IPS-18a (cell line): ENCODE measurements around the gene APOBEC3G.
"Not testable (repeated sequence)": the region's sequence is repeated elsewhere in the genome, so short reads cannot be mapped to it uniquely, and the experiment has no call there.

Experiments used
- H3K27ac ChIP-seq: one replicate; pipeline ENCODE4 v1.5.1; 2013; ENCODE audit warnings: low read length
- H3K27me3 ChIP-seq: one replicate; pipeline ENCODE4 v1.6.1; 2013; ENCODE audit warnings: mild to moderate bottlenecking, low read length; ENCODE audit not compliant: control insufficient read depth, insufficient read depth
- H3K36me3 ChIP-seq: one replicate; pipeline ENCODE4 v1.6.1; 2013; ENCODE audit warnings: low read depth, low read length; ENCODE audit not compliant: control insufficient read depth
- H3K4me1 ChIP-seq: one replicate; pipeline ENCODE4 v1.6.1; 2013; ENCODE audit warnings: low read depth, low read length; ENCODE audit not compliant: control insufficient read depth
- H3K4me3 ChIP-seq: one replicate; pipeline ENCODE4 v1.5.1; 2013; ENCODE audit warnings: low read length
- H3K9ac ChIP-seq: one replicate; pipeline ENCODE4 v1.6.1; 2013; ENCODE audit warnings: mild to moderate bottlenecking, low read length, moderate library complexity
- H3K9me3 ChIP-seq: one replicate; pipeline ENCODE4 v1.6.1; 2013; ENCODE audit warnings: low read depth, low read length; ENCODE audit not compliant: control insufficient read depth

The APOBEC3G gene

DNA sequence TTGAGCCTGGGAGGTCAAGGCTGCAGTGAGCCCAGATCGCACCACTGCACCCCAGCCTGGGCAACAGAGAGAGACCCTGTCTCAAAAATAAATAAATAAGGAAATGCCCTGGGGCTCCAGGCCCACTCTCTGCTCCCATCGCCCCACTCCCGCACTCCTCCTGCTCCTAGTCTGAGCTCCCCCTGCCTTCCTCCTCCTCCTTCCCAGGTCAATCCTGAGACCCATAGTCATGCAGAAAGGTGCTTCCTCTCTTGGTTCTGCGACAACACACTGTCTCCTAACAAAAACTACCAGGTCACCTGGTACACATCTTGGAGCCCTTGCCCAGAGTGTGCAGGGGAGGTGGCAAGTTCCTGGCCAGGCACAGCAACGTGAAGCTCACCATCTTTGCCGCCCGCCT lies 6.9 kb upstream of the APOBEC3G start:
- Histone ChIP-seq H3K9me3 (no peaks in the 10 kb centered on the region), H3K4me3 (no peak overlapping the region), H3K36me3 (no peaks in the 10 kb centered on the region), H3K9ac (no peak overlapping the region), H3K27ac (no peak overlapping the region), H3K4me1 (peaks cover 3% of the 10 kb centered on the region), H3K27me3 (no peaks in the 10 kb centered on the region)

DNA sequence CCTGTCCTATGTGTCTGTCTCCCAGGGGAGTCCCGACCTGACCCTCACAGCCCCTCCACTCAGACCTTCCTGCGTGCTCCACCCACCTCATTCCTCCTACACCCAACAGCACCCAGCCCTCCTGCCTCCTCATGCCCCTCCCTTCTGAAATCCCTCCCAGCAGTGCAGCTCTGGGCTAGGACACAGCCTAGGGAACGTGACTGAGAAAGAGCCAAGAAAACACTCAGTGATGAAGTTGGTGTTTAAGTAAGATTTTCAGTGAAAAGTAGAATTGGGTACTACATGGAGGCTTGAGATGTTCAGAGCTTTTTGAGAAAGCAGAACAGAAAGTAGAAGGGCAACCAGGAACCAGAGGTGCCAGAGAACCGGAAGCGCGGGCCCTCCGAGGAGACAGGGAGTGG lies 4.5 kb upstream of the APOBEC3G start:
- H3K9me3 ChIP-seq, H3K36me3 ChIP-seq, H3K4me1 ChIP-seq, H3K27ac ChIP-seq, H3K4me3 ChIP-seq, H3K27me3 ChIP-seq, H3K9ac ChIP-seq: not testable (repeated sequence)

DNA sequence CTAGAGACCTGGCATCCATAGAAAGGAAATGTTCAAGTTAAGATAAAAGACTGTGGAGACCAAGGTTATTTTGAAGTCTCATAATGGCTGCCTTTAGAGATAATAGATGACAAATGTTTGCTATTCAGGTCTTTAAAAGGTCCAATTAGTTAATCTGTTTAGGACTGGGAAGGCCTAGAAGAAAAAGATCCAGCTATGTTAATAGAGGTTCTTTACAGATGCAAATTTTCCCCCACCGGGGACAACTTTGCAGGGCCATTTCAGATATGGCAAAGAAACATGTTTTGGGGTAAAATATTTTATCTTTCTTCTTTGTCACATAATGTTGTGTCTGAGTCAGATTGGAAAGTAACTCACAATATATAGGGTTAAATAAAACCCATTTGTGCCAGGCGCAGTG lies 3.1 kb upstream of the APOBEC3G start:
- Histone ChIP-seq H3K27ac (no peak overlapping the region), H3K9me3 (no peaks in the 10 kb centered on the region), H3K4me1 (peaks cover 3% of the 10 kb centered on the region), H3K4me3 (no peak overlapping the region), H3K36me3 (no peaks in the 10 kb centered on the region), H3K27me3 (no peaks in the 10 kb centered on the region), H3K9ac (no peak overlapping the region)

DNA sequence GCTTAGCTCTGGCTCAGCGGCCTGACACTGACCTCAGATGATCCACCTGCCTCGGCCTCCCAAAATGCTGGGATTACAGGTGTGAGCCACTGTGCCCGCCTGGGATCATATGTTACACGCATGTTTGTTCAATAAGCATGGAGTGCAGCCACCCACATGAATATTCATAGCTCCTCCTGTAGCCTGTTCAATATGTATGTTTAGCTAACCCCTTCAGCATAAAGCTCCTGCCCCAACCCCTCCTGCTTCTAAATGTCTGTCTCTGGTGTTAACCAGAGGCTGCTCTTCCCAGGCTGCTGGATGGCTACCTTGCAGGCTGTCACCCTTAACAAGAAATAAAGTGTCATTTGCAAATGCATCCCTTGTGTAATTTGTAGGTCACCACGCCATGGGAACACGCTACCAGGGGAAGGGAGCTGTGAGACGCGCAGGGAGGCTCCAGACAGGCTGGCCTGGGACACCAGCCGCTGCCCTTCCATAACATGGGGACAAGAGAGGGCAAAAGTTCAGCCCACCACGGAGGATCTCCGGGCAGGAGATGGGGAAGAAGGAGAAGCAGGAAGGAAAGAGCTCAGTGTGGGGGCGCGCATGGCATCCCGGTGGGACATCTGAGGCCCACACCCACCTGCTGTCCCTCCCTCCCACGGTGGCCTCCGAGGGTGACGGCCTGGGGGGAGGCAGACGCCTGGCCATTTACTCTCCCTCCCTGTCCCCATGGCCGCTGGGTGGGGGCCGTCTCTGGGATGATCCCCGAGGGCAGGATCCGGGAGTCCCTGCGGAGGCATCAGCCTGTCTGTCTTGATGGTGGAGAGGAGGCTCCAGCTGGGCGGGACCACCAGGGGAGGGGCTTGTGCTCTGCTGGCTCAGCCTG lies 685 bp upstream of the APOBEC3G start:
- not testable (repeated sequence) for H3K4me1 ChIP-seq, H3K27me3 ChIP-seq, H3K27ac ChIP-seq, H3K4me3 ChIP-seq, H3K9me3 ChIP-seq, H3K9ac ChIP-seq, H3K36me3 ChIP-seq

GRCh38 chr22:39077912-39078311 lies 837 bp downstream of the APOBEC3G start:
- not testable (repeated sequence) for H3K9me3 ChIP-seq, H3K4me3 ChIP-seq, H3K36me3 ChIP-seq, H3K4me1 ChIP-seq, H3K27ac ChIP-seq, H3K9ac ChIP-seq, H3K27me3 ChIP-seq

DNA sequence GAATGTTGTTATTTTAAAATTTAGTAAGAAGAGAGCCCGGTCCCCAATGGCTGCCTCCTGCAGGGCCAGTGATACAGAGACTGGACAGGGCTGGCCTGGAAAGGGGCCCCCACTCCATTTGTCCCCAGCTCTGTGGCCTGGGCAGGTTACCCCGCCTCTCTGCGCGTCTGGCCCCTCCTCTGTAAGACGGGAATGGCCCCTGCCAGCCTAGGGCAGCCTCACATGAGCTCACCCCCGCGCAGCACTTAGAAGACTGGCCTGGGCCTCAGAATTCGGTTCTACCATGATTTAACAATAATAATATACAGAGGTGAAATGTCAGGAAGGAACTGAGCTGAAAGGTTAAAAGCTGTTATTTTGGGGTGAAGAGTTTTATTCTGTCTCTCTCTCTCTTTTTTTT lies 1.3 kb downstream of the APOBEC3G start:
- H3K4me3 ChIP-seq: no peak overlapping the region
- H3K4me1 ChIP-seq: peaks cover 3% of the 10 kb centered on the region
- no peak overlapping the region for H3K27ac ChIP-seq
- H3K36me3 ChIP-seq: no peaks in the 10 kb centered on the region
- no peaks in the 10 kb centered on the region for H3K27me3 ChIP-seq
- no peak overlapping the region for H3K9ac ChIP-seq
- no peaks in the 10 kb centered on the region for H3K9me3 ChIP-seq

DNA sequence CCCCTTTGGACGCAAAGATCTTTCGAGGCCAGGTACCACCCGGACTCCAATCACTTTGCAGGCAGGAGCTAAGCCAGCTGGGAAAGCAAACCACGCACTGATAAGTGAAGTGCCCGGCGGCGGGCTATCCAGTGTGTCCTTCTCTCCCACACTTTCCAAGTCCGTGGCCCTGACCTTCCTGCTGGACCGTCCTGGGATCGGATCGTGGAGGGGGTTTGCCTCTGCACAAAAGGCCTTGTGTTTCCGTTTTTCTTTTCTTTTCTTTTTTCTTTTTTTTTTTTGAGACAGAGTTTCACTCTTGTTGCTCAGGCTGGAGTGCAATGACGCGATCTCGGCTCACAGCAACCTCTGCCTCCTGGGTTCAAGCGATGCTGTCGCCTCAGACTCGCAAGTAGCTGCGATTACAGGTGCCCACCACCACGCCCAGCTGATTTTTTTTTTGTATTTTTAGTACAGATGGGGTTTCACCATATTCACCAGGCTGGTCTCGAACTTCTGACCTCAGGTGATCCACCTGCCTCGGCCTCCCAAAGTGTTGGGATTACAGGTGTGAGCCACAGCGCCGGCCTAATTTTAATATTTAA lies 2.1 kb downstream of the APOBEC3G start:
- not testable (repeated sequence) for H3K36me3 ChIP-seq, H3K4me1 ChIP-seq, H3K27ac ChIP-seq, H3K27me3 ChIP-seq, H3K9ac ChIP-seq, H3K4me3 ChIP-seq, H3K9me3 ChIP-seq

DNA sequence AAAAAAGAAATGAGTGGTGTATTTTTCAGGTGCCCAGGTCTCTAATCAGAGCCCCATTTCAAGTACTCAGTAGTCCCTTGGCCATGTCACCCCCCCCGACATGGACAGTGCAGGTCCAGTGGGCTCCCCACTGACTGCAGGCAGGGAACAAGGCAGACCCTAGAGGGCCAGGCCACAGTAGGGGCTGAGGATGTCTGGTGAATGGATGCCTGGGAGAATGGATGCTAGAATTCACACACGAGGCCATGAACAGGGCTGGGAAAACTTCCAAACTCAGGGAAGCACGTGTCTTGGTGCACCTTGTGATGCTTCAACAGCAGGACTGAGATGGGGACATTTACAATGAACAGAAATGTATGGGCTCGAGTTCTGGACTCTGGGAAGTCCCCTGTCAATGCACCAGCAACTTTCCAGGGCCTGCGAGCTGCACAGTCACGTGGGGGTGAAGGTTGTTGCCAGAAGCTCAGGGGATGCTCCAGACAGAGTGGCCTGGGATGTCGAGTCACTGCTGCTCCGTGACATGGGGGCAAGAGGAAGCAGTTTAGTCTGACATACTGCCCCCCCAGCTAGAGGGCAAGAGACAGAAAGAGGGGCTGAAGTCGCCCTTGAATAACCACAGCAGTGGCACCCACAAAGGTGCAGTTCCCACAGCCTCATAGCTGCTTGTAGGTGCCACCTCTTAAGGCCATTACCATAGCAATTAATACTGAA lies 3.1 kb downstream of the APOBEC3G start:
- no peaks in the 10 kb centered on the region for H3K4me1 ChIP-seq
- no peaks in the 10 kb centered on the region for H3K27me3 ChIP-seq
- no peak overlapping the region for H3K27ac ChIP-seq
- no peaks in the 10 kb centered on the region for H3K9me3 ChIP-seq
- H3K36me3 ChIP-seq: no peaks in the 10 kb centered on the region
- H3K9ac ChIP-seq: no peak overlapping the region
- no peak overlapping the region for H3K4me3 ChIP-seq

GRCh38 chr22:39081016-39081415 lies 3.9 kb downstream of the APOBEC3G start:
- no peak overlapping the region for H3K4me3 ChIP-seq
- H3K27me3 ChIP-seq: no peaks in the 10 kb centered on the region
- no peak overlapping the region for H3K27ac ChIP-seq
- H3K4me1 ChIP-seq: no peaks in the 10 kb centered on the region
- H3K9me3 ChIP-seq: no peaks in the 10 kb centered on the region
- H3K9ac ChIP-seq: no peak overlapping the region
- H3K36me3 ChIP-seq: no peaks in the 10 kb centered on the region

- H3K27me3 ChIP-seq: no peaks in the 10 kb centered on the region
- no peak overlapping the region for H3K4me3 ChIP-seq
- no peaks in the 10 kb centered on the region for H3K36me3 ChIP-seq
- no peaks in the 10 kb centered on the region for H3K4me1 ChIP-seq
- no peak overlapping the region for H3K27ac ChIP-seq
- H3K9ac ChIP-seq: no peak overlapping the region
- no peaks in the 10 kb centered on the region for H3K9me3 ChIP-seq
Measured at GRCh38 chr22:39081598-39081997, 4.5 kb downstream of the APOBEC3G start.

GRCh38 chr22:39083212-39084165 lies 6.4 kb downstream of the APOBEC3G start:
- Histone ChIP-seq H3K4me1 (peaks cover 6% of the 10 kb centered on the region), H3K36me3 (no peaks in the 10 kb centered on the region), H3K27ac (no peak overlapping the region), H3K4me3 (no peak overlapping the region), H3K9ac (no peak overlapping the region), H3K27me3 (no peaks in the 10 kb centered on the region), H3K9me3 (no peaks in the 10 kb centered on the region)
